ENCODE results near the gene KDM4E.
A peak's percentile ranks its signal among the peaks of the same experiment; 100 is the strongest.
"Not testable (repeated sequence)": the region's sequence is repeated elsewhere in the genome, so short reads cannot be mapped to it uniquely, and the experiment has no call there.

KDM4E gene

GRCh38 chr11:95044010-95044409, 19.0 kb downstream of the KDM4E start:
- no peak for TF ChIP-seq Cebpa-rat (IDR thresholded peaks at IDR 0.05)
- no peak overlapping the region for H3K9ac ChIP-seq
- H3K4me2 ChIP-seq, result no peak overlapping the region
- no peaks in the 10 kb centered on the region for H3K9me3 ChIP-seq
- H4K20me1 ChIP-seq, result no peaks in the 10 kb centered on the region
- no peak overlapping the region for H3K4me3 ChIP-seq
- H3K27me3 ChIP-seq, result no peaks in the 10 kb centered on the region
- H3K27ac ChIP-seq, result no peak overlapping the region
- H3K36me3 ChIP-seq, result no peaks in the 10 kb centered on the region
- peaks cover 8% of the 10 kb centered on the region for H3K4me1 ChIP-seq

- Histone ChIP-seq H3K9ac (no peak overlapping the region), H3K4me2 (no peak overlapping the region), H3K36me3 (no peaks in the 10 kb centered on the region), H3K4me3 (no peak overlapping the region), H4K20me1 (no peaks in the 10 kb centered on the region), H3K4me1 (peaks cover 11% of the 10 kb centered on the region), H3K27ac (no peak overlapping the region), H3K9me3 (no peaks in the 10 kb centered on the region), H3K27me3 (no peaks in the 10 kb centered on the region)
- TF ChIP-seq Cebpa-rat (IDR thresholded peaks at IDR 0.05), result no peak
These were observed 20.8 kb downstream of the KDM4E start for GRCh38 chr11:95045812-95046211.

- H3K27me3 ChIP-seq, H3K4me3 ChIP-seq, H3K9ac ChIP-seq, H3K9me3 ChIP-seq, H3K36me3 ChIP-seq, H4K20me1 ChIP-seq, H3K27ac ChIP-seq: not testable (repeated sequence)
- peaks cover 11% of the 10 kb centered on the region for H3K4me1 ChIP-seq
- peak within 1 kb of the TSS; percentile 18; the same call in 1 of the 2 replicates for H3K4me2 ChIP-seq
These were observed 24.1 kb downstream of the KDM4E start, which contains the start of gene KDM4F for GRCh38 chr11:95049122-95049521. Gene KDM4F (plus strand): TSS chr11:95049422.

- Histone ChIP-seq H4K20me1 (no peaks in the 10 kb centered on the region), H3K4me3 (no peak overlapping the region), H3K9me3 (no peaks in the 10 kb centered on the region), H3K9ac (no peak overlapping the region), H3K27me3 (no peaks in the 10 kb centered on the region), H3K36me3 (no peaks in the 10 kb centered on the region), H3K27ac (no peak overlapping the region), H3K4me1 (peaks cover 16% of the 10 kb centered on the region), H3K4me2 (no peak overlapping the region)
- no peak for TF ChIP-seq Cebpa-rat (IDR thresholded peaks at IDR 0.05)
These were observed 25.6 kb downstream of the KDM4E start for GRCh38 chr11:95050595-95051202.

GRCh38 chr11:95054356-95054755, 29.3 kb downstream of the KDM4E start:
- H3K36me3 ChIP-seq, result no peaks in the 10 kb centered on the region

GRCh38 chr11:95055283-95055897, 30.3 kb downstream of the KDM4E start:
- H3K27ac ChIP-seq, result no peak overlapping the region
- no peak for TF ChIP-seq Cebpa-rat (IDR thresholded peaks at IDR 0.05)
- H3K4me1 ChIP-seq, result 0 out of 2 replicates have a peak, but pooled peaks cover 5% of the 10 kb centered on the region

More at GRCh38 chr11:95054356-95054755, 29.3 kb downstream of the KDM4E start:
- H3K4me2 ChIP-seq, result no peak overlapping the region; the same call in 1 of the 2 replicates
- H3K27me3 ChIP-seq, result no peaks in the 10 kb centered on the region
- no peak for TF ChIP-seq Cebpa-rat (IDR thresholded peaks at IDR 0.05)
- H4K20me1 ChIP-seq, result no peaks in the 10 kb centered on the region
- H3K27ac ChIP-seq, result no peak overlapping the region
- peaks cover 5% of the 10 kb centered on the region; the same call in 1 of the 2 replicates for H3K4me1 ChIP-seq
- H3K9ac ChIP-seq, result no peak overlapping the region
- no peaks in the 10 kb centered on the region for H3K9me3 ChIP-seq
- no peak overlapping the region for H3K4me3 ChIP-seq

GRCh38 chr11:95057959-95058358, 32.9 kb downstream of the KDM4E start:
- 0 out of 2 replicates have a peak, but pooled peaks cover 5% of the 10 kb centered on the region for H3K4me1 ChIP-seq
- no peaks in the 10 kb centered on the region for H3K9me3 ChIP-seq
- H4K20me1 ChIP-seq, result no peaks in the 10 kb centered on the region
- H3K27me3 ChIP-seq, result no peaks in the 10 kb centered on the region
- H3K27ac ChIP-seq, result no peak overlapping the region
- no peak for TF ChIP-seq Cebpa-rat (IDR thresholded peaks at IDR 0.05)
- H3K9ac ChIP-seq, result no peak overlapping the region
- H3K4me3 ChIP-seq, result no peak overlapping the region
- no peaks in the 10 kb centered on the region for H3K36me3 ChIP-seq
- no peak overlapping the region for H3K4me2 ChIP-seq

More at GRCh38 chr11:95055283-95055897, 30.3 kb downstream of the KDM4E start:
- Histone ChIP-seq H3K4me3 (no peak overlapping the region), H3K9ac (no peak overlapping the region), H3K27me3 (no peaks in the 10 kb centered on the region), H4K20me1 (no peaks in the 10 kb centered on the region), H3K4me2 (no peak overlapping the region), H3K36me3 (no peaks in the 10 kb centered on the region), H3K9me3 (no peaks in the 10 kb centered on the region)

- no peak overlapping the region for H3K4me2 ChIP-seq
- 0 out of 2 replicates have a peak, but pooled peaks cover 5% of the 10 kb centered on the region for H3K4me1 ChIP-seq
- H3K27me3 ChIP-seq, result no peaks in the 10 kb centered on the region
- H3K36me3 ChIP-seq, result no peaks in the 10 kb centered on the region
- H3K9ac ChIP-seq, result no peak overlapping the region
- H3K27ac ChIP-seq, result no peak overlapping the region
- no peak for TF ChIP-seq Cebpa-rat (IDR thresholded peaks at IDR 0.05)
- H3K9me3 ChIP-seq, result no peaks in the 10 kb centered on the region
- no peak overlapping the region for H3K4me3 ChIP-seq
- H4K20me1 ChIP-seq, result no peaks in the 10 kb centered on the region
These were observed 33.6 kb downstream of the KDM4E start for GRCh38 chr11:95058621-95059020.

GRCh38 chr11:95059046-95059445, 34.0 kb downstream of the KDM4E start:
- Histone ChIP-seq H4K20me1 (no peaks in the 10 kb centered on the region), H3K27ac (no peak overlapping the region), H3K27me3 (no peaks in the 10 kb centered on the region), H3K4me1 (0 out of 2 replicates have a peak, but pooled peaks cover 5% of the 10 kb centered on the region), H3K9ac (no peak overlapping the region), H3K36me3 (no peaks in the 10 kb centered on the region), H3K9me3 (no peaks in the 10 kb centered on the region), H3K4me3 (no peak overlapping the region), H3K4me2 (no peak overlapping the region)
- no peak for TF ChIP-seq Cebpa-rat (IDR thresholded peaks at IDR 0.05)

- Histone ChIP-seq H3K27me3 (no peaks in the 10 kb centered on the region), H3K9ac (no peak overlapping the region), H3K4me1 (peaks cover 14% of the 10 kb centered on the region), H3K27ac (no peak overlapping the region), H3K36me3 (no peaks in the 10 kb centered on the region), H3K9me3 (no peaks in the 10 kb centered on the region), H3K4me2 (no peak overlapping the region), H3K4me3 (no peak overlapping the region), H4K20me1 (peaks cover 17% of the 10 kb centered on the region)
- no peak for TF ChIP-seq Cebpa-rat (IDR thresholded peaks at IDR 0.05)
These were observed 40.3 kb downstream of the KDM4E start for GRCh38 chr11:95065336-95065735.
